NCI-H2081 treated with DMSO at 0.1 percent for 48 hours (cell line): ENCODE measurements around the gene DAPP1.

Experiments used
- DNase-seq: peaks from one replicate; lab custom pipeline; 2025; lab: John Stamatoyannopoulos, UW

DAPP1 gene

GRCh38 chr4:99855678-99856077 lies 39.1 kb downstream of the DAPP1 start:
- DNase-seq = no peak

- DNase-seq = no peak
Observed at GRCh38 chr4:99856166-99856565, 39.5 kb downstream of the DAPP1 start.

- no peak for DNase-seq
Observed at GRCh38 chr4:99857307-99857706, 40.7 kb downstream of the DAPP1 start.

GRCh38 chr4:99859618-99860017 lies 43.0 kb downstream of the DAPP1 start:
- DNase-seq = no peak

GRCh38 chr4:99860521-99860920 lies 43.9 kb downstream of the DAPP1 start:
- no peak for DNase-seq

- peak; percentile 8 for DNase-seq
Observed at GRCh38 chr4:99861120-99861905, 44.7 kb downstream of the DAPP1 start.

- DNase-seq = no peak
Observed at GRCh38 chr4:99863804-99864203, 47.2 kb downstream of the DAPP1 start.

- no peak for DNase-seq
Observed at GRCh38 chr4:99868126-99868596, 51.5 kb downstream of the DAPP1 start.

GRCh38 chr4:99872570-99872969 lies 55.9 kb downstream of the DAPP1 start:
- no peak for DNase-seq

- DNase-seq = no peak
Observed at GRCh38 chr4:99875071-99875470, 58.4 kb downstream of the DAPP1 start.

GRCh38 chr4:99876946-99877345 lies 60.3 kb downstream of the DAPP1 start:
- no peak for DNase-seq

GRCh38 chr4:99878604-99879003 lies 62.0 kb downstream of the DAPP1 start:
- DNase-seq = no peak

GRCh38 chr4:99879458-99879857 lies 62.8 kb downstream of the DAPP1 start:
- no peak for DNase-seq

GRCh38 chr4:99885063-99885664 lies 68.5 kb downstream of the DAPP1 start:
- no peak for DNase-seq

GRCh38 chr4:99885687-99886086 lies 69.1 kb downstream of the DAPP1 start:
- DNase-seq = no peak

GRCh38 chr4:99886146-99886545 lies 69.5 kb downstream of the DAPP1 start:
- DNase-seq = no peak

GRCh38 chr4:99887837-99888236 lies 71.2 kb downstream of the DAPP1 start:
- DNase-seq = no peak

GRCh38 chr4:99891351-99891750 lies 74.7 kb downstream of the DAPP1 start:
- DNase-seq = no peak

- DNase-seq = no peak
Observed at GRCh38 chr4:99893029-99893428, 76.4 kb downstream of the DAPP1 start.

- DNase-seq = no peak
Observed at GRCh38 chr4:99893839-99894160, 77.2 kb downstream of the DAPP1 start.

- DNase-seq = peak; percentile 47
Observed at GRCh38 chr4:99894161-99894997, 77.8 kb downstream of the DAPP1 start, which contains the start of gene LAMTOR3. LAMTOR3 (minus strand) TSS chr4:99894427; CDS start chr4:99893963, 464 bp downstream.

GRCh38 chr4:99894998-99895397 lies 78.4 kb downstream of the DAPP1 start:
- DNase-seq = no peak

GRCh38 chr4:99915449-99915848 lies 98.8 kb downstream of the DAPP1 start:
- no peak for DNase-seq
